Measurements from ENCODE around the gene LTA4H. TPM values are rescaled to one million over a fixed set of nuclear protein-coding genes. Genes with fewer than 3 reads are reported as not detected.

The LTA4H gene
- total RNA-seq, 1 donor from 2014 or later = 27.6 TPM

GRCh38 chr12:96053476-96054243 lies 18.3 kb upstream of the LTA4H start:
- no peak overlapping the region for H3K27ac Mint-ChIP-seq (ENCODE audit: unreplicated experiment)
- no peak for DNase-seq
- TF ChIP-seq CTCF (IDR thresholded peaks at IDR 0.05; ENCODE audit: partially characterized antibody, unreplicated experiment) = no peak

GRCh38 chr12:96051756-96052485 lies 16.5 kb upstream of the LTA4H start:
- DNase-seq = no peak
- no peaks in the 10 kb centered on the region for H3K36me3 Mint-ChIP-seq (ENCODE audit: unreplicated experiment)

More at GRCh38 chr12:96053476-96054243, 18.3 kb upstream of the LTA4H start:
- no peaks in the 10 kb centered on the region for H3K4me1 Mint-ChIP-seq (ENCODE audit: low read depth, unreplicated experiment)
- no peak overlapping the region for H3K4me3 Mint-ChIP-seq (ENCODE audit: unreplicated experiment)
- peaks cover 2% of the 10 kb centered on the region for H3K9me3 Mint-ChIP-seq (ENCODE audit: unreplicated experiment)
- H3K36me3 Mint-ChIP-seq (ENCODE audit: unreplicated experiment) = no peaks in the 10 kb centered on the region
- peaks cover 1% of the 10 kb centered on the region for H3K27me3 Mint-ChIP-seq (ENCODE audit: unreplicated experiment)

GRCh38 chr12:96050139-96050538 lies 14.8 kb upstream of the LTA4H start:
- peaks cover 2% of the 10 kb centered on the region for H3K27me3 Mint-ChIP-seq (ENCODE audit: unreplicated experiment)
- H3K4me3 Mint-ChIP-seq (ENCODE audit: unreplicated experiment) = no peak overlapping the region
- H3K36me3 Mint-ChIP-seq (ENCODE audit: unreplicated experiment) = no peaks in the 10 kb centered on the region
- no peaks in the 10 kb centered on the region for H3K4me1 Mint-ChIP-seq (ENCODE audit: low read depth, unreplicated experiment)
- no peak for DNase-seq
- H3K27ac Mint-ChIP-seq (ENCODE audit: unreplicated experiment) = no peak overlapping the region
- H3K9me3 Mint-ChIP-seq (ENCODE audit: unreplicated experiment) = no peaks in the 10 kb centered on the region
- TF ChIP-seq CTCF (IDR thresholded peaks at IDR 0.05; ENCODE audit: partially characterized antibody, unreplicated experiment) = no peak

More at GRCh38 chr12:96051756-96052485, 16.5 kb upstream of the LTA4H start:
- no peak overlapping the region for H3K4me3 Mint-ChIP-seq (ENCODE audit: unreplicated experiment)
- H3K9me3 Mint-ChIP-seq (ENCODE audit: unreplicated experiment) = peaks cover 2% of the 10 kb centered on the region
- no peaks in the 10 kb centered on the region for H3K4me1 Mint-ChIP-seq (ENCODE audit: low read depth, unreplicated experiment)
- TF ChIP-seq CTCF (IDR thresholded peaks at IDR 0.05; ENCODE audit: partially characterized antibody, unreplicated experiment) = no peak
- H3K27me3 Mint-ChIP-seq (ENCODE audit: unreplicated experiment) = peaks cover 3% of the 10 kb centered on the region
- H3K27ac Mint-ChIP-seq (ENCODE audit: unreplicated experiment) = no peak overlapping the region

GRCh38 chr12:96049101-96049500 lies 13.7 kb upstream of the LTA4H start:
- Mint-ChIP-seq H3K4me3 (ENCODE audit: unreplicated experiment) (no peak overlapping the region), H3K27ac (ENCODE audit: unreplicated experiment) (no peak overlapping the region), H3K4me1 (ENCODE audit: low read depth, unreplicated experiment) (no peaks in the 10 kb centered on the region), H3K9me3 (ENCODE audit: unreplicated experiment) (no peaks in the 10 kb centered on the region), H3K36me3 (ENCODE audit: unreplicated experiment) (no peaks in the 10 kb centered on the region), H3K27me3 (ENCODE audit: unreplicated experiment) (peaks cover 2% of the 10 kb centered on the region)
- no peak for TF ChIP-seq CTCF (IDR thresholded peaks at IDR 0.05; ENCODE audit: partially characterized antibody, unreplicated experiment)
- DNase-seq = no peak
